SHP77 (cell line): ENCODE data around the gene AMBP.
"Not testable (repeated sequence)": the region's sequence is repeated elsewhere in the genome, so short reads cannot be mapped to it uniquely, and the experiment has no call there.

ENCODE experiments used
- DNase-seq, 2 experiments: peaks; one replicate each; lab custom pipeline; 2025; lab: John Stamatoyannopoulos, UW

The AMBP gene

GRCh38 chr9:114050646-114051045, 27.5 kb downstream of the AMBP start:
- no peak for DNase-seq

GRCh38 chr9:114050226-114050568, 27.9 kb downstream of the AMBP start:
- DNase-seq, result no peak

DNA sequence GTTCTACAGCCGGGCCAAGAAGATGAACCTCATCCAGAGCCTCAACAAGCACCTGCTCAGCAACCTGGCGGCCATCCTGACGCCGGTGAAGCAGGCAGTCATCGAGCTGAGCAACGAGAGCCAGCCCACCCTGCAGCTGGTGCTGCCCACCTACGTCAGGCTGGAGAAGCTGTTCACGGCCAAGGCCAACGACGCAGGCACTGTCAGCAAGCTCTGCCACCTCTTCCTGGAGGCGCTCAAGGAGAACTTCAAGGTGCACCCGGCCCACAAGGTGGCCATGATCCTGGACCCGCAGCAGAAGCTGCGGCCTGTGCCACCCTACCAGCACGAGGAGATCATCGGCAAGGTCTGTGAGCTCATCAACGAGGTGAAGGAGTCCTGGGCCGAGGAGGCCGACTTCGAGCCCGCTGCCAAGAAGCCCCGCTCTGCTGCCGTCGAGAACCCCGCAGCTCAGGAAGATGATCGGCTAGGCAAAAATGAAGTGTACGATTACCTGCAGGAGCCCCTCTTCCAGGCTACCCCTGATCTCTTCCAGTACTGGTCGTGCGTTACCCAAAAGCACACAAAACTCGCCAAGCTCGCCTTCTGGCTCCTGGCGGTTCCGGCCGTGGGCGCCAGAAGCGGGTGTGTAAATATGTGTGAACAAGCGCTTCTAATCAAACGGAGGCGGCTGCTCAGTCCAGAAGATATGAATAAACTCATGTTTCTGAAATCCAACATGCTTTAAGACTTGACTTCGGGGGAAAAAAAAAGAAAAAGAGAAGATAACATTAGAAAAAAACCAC, 28.5 kb downstream of the AMBP start:
- DNase-seq, result no peak

DNA sequence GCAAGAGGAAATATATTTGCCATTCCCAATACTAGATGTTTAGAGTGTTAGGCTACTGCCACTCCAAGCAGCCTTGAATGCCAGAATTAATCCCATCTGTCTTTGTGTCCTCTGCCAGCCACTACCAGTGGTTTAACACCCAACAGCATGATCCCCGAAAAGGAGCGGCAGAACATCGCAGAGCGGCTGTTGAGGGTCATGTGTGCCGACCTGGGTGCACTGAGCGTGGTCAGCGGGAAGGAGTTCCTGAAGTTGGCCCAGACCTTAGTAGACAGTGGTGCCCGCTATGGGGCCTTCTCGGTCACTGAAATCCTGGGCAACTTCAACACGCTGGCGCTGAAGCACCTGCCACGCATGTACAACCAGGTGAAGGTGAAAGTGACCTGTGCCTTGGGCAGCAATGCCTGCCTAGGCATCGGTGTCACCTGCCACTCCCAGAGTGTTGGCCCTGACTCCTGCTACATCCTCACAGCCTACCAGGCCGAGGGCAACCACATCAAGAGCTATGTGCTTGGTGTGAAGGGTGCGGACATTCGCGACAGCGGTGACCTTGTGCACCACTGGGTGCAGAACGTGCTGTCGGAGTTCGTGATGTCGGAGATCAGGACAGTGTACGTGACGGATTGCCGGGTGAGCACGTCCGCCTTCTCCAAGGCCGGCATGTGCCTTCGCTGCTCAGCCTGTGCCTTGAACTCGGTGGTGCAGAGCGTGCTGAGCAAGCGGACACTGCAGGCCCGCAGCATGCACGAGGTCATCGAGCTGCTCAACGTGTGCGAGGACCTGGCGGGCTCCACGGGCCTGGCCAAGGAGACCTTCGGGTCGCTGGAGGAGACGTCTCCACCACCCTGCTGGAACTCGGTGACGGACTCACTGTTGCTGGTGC, 29.3 kb downstream of the AMBP start:
- DNase-seq, result no peak

GRCh38 chr9:114047717-114048116, 30.4 kb downstream of the AMBP start:
- DNase-seq, result peak; percentile 17 to 21

- DNase-seq, result no peak
These were observed 31.2 kb downstream of the AMBP start for GRCh38 chr9:114046875-114047274.

DNA sequence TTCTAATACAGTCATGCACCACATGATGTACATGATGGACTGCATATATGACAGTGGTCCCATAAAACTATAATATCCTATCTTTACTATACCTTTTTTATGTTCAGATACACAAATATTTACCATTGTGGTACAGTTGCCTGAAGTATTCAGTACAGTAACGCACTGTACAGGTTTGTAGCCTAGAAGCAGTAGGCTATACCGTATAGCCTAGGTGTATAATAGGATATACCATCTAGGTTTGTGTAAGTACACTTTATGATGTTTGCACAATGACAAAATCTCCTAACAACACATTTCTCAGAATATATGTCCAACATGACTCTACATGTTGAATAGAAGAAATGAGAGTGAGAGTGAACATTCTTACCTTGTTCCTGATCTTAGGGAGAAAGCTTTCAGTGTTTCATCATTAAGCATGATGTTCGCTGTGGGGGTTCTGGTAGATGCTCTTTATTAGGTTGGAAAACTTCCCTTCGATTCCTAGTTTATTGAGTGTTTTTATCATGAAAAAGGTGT, 31.8 kb downstream of the AMBP start:
- DNase-seq, result no peak

DNA sequence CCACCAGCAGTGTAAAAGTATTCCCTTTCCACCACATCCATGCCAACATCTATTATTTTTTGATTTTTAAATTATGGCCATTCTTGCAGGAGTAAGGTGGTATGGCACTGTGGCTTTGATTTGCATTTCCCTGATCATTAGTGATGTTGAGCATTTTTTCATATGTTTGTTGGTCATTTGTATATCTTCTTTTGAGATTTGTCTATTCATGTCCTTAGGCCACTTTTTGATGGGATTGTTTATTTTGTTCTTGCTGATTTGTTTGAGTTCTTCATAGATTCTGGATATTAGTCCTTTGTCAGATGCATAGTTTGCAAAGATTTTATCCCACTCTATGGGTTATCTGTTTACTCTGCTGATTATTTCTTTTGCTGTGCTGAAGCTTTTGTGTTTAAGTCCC, 34.4 kb downstream of the AMBP start:
- DNase-seq, result not testable (repeated sequence)

- DNase-seq, result no peak
These were observed 38.6 kb downstream of the AMBP start for GRCh38 chr9:114039484-114039883.

- DNase-seq, result no peak
These were observed 39.3 kb downstream of the AMBP start for GRCh38 chr9:114038724-114039313.

GRCh38 chr9:114037961-114038723, 40.0 kb downstream of the AMBP start:
- no peak for DNase-seq

- no peak for DNase-seq
These were observed 40.9 kb downstream of the AMBP start for GRCh38 chr9:114037249-114037648.

DNA sequence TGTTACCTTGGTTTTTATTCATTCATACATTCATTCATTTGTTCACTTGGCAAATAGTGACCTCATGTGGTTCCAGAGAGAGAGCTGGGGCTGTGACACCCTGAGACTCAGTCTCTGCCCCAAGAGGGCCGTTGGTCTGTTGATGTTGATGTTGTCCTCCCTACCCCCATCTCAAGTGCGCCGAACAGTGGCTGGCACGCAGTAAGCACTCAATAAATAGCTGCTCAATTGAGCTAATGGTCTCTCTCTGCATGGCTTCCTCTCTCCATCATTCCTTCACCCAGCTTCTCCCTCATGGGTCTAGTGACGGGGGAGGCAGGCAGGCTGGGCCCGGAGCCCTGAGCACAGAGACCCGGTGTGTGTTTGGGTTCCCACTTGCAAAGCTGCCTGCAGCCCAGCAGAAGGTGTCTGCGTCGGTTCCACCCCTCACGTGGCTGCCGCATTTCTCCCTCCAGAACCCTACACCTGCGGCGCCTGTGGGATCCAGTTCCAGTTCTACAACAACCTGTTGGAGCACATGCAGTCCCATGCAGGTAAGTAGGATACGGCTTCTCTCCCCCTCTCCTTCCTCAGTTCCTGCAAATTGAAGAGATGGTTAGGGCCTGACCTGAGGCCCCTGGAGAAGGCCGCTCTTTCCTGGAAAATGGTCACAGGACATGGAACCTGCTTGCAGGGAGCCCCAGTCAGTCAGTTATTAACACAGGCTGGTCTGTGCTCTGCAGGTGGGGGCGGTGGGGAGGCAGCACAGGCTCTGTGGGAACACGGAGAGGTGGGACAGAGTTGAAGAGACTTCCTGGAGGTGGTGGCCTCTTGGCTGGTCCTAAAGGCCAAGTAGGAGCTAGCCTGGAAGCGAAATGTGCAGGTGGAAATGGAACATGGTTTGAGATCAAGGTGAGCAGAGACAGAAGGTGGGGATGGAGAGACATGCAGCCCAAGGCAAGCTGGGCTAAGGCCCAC, 42.0 kb downstream of the AMBP start:
- DNase-seq, result no peak

- DNase-seq, result no peak
These were observed 42.8 kb downstream of the AMBP start for GRCh38 chr9:114035221-114035844.

DNA sequence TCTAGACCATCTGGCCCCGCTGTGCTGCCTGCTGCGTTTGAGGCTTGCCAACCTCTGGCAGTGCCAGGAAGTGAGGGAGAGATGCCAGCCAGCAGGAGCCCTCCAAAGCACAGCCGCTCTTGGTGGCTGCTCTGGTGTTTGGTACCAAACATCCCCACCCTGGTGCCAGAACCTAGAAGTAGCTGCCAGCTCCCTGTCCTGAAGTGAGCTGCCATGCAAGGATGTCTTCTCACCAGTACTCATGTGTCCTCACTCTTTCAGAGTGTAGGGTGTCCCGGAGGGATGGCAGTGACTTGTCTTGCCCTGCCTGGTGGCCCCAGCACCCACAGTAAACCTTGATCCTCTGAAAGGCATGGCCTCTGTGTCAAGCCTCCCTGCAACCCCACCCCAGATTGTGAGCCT, 43.4 kb downstream of the AMBP start:
- DNase-seq, result no peak

DNA sequence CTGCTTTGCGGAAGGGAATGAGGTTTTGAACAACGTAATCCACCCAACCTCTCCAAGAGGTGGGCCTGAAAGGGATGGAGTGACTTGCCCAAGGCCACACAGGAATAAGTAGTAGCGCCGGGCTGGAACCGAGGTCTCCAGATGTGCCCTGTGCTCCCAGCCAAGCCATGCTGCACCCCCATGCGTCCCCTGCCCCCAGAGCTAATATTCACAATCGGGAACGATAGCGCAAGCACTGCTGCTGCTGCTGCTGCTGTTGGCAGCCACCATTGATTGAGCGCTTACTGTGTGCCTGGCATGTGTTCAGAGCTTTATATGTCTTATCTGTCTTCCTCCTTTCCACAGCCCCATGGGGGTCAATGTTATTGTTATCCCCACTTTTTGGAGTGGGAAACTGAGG, 43.9 kb downstream of the AMBP start:
- no peak for DNase-seq

DNA sequence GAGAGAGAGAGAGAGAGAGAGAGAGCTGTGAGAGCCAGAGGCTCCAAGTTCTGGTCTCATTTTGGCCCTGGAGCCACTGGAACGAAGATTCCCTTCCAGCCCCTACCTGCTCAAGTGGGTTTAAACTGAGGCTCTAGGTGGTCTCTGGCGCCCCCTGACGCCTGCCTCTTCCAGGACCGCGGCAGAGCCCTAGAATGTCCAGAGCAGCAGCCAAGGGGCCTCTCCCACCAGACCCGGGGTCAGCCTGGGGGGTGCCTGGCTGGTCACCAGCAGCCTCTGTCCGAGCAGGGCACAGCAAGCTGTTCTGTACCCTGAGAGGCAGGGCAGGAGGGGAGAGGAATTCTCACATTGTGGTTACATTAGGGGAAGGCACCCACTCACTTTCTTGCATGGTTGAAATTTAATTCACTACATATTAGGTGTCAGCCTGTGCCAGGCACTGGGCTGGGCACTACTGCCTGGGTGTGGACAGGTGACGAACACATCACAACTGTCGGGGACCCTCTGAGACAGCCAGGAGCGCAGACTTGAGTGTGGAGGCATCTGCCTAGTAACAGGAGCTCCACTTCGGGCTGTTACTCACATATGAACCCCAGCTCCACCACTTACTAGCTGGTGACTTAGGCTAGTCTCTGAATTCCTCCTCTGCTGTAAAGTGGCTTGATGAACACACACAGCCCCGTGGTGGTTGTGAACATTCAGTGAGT, 44.5 kb downstream of the AMBP start:
- peak in 1 of 2 experiments; percentile 10 for DNase-seq

DNA sequence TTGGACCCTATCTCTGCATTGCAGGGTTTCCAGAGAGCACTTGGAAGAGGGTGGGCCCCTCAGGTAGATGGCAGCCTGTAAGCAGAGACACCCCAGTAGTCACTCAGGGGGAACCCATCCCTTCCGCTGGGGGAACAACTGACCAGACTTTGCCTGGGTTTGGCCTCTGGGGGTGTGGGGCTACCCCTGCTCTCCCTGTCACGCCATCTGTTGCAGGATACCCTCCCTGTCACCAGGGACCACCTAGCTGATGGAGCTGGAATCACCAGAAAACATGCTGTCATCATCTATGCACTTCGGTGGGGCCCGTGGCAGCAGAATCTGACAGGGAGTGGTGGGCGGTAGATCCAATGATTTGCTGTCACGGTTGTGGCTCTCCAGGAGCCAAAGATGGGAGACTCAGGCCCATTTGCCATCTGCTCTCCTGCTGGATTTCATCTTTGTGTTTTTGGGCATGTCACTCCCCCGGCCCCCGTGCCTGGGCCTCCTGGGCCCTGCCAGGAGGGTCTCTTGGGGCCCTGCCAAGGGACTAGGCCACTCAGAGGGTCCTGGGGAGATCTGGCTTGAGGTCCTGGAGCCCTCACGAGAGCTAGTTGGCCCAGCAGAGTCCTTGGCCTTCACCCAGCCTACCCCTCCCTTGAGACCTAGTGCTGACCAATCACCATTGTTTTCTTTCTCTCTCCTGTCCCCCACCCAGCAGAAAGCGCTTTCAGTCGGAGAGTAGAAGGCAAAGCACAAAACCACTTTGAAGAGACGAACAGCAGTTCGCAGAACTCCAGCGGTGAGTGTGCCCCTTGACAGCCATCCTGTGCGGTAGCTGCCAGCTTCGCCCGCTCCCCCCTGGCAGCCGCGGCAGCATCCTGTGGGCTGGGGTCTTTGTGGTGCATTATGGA, 45.9 kb downstream of the AMBP start:
- DNase-seq, result no peak
